Left renal pelvis (tissue), 4 donors: Measurements from ENCODE around the gene ITGA5. TPM values are rescaled to one million over a fixed set of nuclear protein-coding genes. Genes with fewer than 3 reads are reported as not detected.

Experiments
- DNase-seq, 4 donors: peaks; one replicate each; pipeline ENCODE4 v3.0.0-alpha.2; 2013; ENCODE audit warnings: low read depth in 4 of 4, low spot score in 3 of 4
- polyA plus RNA-seq, 4 donors: library from polyadenylated mRNA; unstranded; fragments of 120-200 nt; gene quantifications; one replicate each; pipeline ENCODE4 v1.2.1, GENCODE V29; 2013; ENCODE audit not compliant: insufficient read length in 4 of 4

Gene ITGA5
- polyA plus RNA-seq, 4 donors = 41.6 to 59.2 (median 46.7) TPM

DNA sequence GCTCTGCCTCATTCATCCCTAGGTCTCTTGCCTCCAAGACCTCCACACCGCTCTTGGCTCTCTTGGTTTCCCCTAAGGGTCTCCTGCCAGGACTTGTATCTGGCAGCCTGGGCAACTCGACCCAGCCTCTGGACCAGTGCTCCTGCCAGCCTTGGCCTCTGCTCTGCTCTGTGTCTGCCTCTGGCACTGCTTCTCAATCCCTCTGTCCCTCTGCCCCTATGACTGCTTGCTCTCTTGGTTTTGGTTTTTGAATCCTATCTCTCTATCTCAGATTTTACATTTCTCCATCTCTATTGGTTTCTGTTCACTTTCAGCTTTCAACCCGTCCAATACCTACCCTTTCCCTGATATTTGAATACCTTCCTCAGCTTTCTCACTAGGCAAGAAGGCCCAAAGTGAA is 6.3 kb downstream of the ITGA5 start:
- DNase-seq = no peak

DNA sequence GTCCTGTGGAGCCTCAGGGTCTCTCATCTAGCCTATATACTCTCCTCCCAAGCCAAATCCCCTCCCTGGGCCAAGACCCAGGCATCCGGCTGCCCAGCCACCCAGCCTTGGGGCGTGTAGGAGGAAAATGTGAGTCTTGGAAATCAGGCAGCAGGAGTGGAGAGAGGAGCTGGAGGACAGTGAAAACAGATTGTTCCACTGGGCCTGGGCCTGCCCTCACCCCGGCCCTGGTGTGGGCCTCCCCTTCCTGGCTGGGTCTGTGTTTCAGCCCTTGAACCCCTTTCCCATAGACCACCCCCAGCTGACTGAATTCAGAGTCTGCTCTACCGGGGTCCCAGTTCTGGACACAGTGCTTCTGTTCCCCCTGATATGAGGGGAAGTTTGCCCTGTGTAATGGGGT is 6.7 kb downstream of the ITGA5 start:
- no peak for DNase-seq

DNA sequence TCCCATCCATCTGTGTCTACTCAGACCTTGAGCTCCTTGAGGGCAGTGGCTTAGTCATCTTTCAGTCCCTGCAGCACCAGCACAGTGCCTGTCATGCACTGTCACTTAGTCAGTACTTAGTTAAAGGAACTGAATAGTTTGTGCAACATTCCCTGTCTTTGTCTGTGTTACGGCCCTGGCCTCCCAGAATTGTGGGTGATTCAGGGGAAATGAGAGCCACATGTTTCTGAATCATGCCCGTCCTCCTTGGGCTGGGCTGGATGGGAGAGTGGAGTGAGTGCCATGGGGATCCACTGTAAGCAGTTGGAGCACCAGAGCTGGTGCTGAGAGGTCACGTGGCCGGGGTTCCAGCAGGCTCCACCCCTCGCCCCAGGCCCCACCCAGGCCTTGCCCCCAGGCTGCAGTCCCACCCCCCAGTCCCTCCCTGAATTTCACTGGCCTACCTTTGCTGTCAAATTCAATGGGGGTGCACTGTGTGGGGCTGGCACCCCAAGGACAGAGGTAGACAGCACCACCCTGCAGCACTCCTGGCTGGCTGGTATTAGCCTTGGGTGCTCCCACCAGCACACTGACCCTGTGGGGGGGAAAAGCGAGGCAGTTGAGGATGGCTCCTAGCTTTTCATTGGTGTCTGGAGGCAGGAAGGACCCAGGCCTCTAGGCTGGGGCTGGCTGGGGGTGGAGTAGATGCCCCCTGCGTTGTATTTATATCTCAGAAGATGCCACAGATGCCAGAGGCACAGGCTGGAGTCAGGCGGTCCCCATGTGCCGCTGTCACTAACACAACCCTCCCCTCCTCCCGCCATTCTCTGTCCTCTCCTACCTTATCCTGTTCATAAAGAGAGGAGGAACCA is 7.5 kb downstream of the ITGA5 start:
- no peak for DNase-seq

DNA sequence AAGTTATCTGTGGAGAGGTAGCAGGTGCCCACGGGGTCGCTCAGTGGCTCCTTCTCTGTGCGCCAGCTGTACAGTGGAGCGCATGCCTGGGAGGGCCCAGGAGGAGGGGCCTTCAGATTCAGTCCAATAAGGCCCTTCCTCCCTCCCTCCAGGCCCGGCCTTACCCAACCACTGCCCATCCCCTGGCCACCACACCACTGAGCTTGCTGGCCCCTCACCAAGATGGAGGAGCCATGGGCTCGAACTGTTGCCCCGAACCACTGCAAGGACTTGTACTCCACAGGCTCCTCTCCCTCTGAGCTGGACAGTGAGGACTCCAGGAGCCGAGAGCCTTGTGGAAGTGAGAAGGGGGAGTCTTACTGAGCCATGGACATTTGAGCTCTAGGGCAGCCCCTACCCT is 9.8 kb downstream of the ITGA5 start:
- DNase-seq = no peak

GRCh38 chr12:54407183-54407905 is 11.7 kb downstream of the ITGA5 start:
- no peak for DNase-seq

- no peak for DNase-seq
These were observed 13.5 kb downstream of the ITGA5 start for GRCh38 chr12:54405573-54405972.

DNA sequence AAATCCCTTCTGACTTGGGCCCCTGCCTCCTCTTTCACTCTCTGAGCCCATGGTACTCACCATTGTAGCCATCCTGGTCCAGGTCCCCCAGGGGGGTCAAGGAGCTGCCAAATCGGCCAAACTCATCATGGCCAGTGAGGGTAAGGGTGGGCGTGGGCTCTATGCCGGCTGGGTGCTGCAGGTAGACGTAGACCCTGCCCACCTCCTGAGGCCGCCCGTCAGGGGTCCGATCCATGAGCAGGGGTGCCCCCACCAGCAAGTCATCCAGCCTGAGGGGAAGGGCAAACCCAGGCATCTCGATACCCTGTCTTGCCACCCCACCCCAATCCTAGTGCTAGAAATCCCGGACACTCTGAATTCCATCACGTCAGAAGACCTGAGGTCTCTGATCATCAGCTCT is 14.0 kb downstream of the ITGA5 start:
- no peak for DNase-seq

- DNase-seq = no peak
These were observed 14.7 kb downstream of the ITGA5 start for GRCh38 chr12:54404061-54405004.

- no peak for DNase-seq
These were observed 17.9 kb downstream of the ITGA5 start for GRCh38 chr12:54401119-54401518.

DNA sequence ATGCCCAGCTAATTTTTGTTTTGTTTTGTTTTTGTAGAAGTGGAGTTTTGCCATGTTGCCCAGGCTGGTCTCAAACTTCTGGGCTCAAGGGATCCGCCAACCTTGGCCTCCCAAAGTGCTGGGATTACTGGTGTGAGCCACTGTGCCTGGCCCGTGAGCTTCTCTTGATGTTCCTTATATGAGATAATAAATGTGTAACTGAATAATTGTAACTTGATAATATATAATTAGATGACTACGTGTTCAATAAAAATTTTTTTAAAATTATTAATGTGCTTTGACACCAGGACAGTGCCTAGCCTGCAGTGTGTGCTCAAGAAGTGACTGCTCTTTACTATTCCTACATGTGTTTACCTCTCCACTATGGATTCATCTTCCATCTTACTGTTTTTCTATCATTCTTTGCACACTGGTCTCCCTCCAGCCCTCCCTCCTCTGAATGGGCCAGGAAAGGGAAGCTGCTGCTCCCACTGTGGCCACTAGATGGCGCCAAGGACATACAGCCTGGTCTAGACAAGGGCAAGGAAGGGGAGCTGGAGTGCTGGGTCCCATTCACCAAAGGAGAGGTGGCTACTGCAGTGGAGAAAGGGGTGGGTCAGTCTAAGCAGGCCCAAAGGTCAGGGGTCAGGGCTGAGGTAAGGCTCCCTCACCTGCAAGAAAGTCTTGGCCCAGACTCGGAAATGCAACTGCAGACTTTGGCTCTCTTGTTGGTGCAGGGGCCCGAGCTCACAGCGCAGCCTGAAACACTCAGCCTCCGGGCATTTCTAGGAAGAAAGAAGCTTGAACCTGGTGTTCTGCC is 19.9 kb downstream of the ITGA5 start:
- peak in 2 of 4 donors; percentile 66 to 73 for DNase-seq

DNA sequence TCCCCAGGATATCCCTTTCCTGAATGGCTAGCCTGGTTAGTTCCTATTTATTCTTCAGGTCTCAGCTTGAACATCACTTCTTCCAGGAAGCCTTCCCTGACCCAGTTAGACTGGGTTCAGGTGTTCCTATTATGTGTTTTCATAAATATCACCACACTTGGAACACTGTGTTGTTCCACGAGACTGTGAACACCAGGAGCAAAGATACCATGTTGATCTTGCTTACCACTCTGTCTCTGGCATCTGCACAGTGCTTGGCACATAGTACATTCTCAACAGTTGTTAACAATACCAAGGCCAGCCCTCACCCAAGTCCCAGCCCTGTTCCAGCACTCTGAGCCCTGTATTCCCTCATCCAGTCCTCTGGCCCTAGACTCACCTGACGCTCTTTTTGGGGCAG is 20.8 kb downstream of the ITGA5 start:
- DNase-seq = no peak

GRCh38 chr12:54397157-54397556 is 21.9 kb downstream of the ITGA5 start:
- DNase-seq = no peak

GRCh38 chr12:54395545-54395944 is 23.5 kb downstream of the ITGA5 start:
- DNase-seq = no peak

DNA sequence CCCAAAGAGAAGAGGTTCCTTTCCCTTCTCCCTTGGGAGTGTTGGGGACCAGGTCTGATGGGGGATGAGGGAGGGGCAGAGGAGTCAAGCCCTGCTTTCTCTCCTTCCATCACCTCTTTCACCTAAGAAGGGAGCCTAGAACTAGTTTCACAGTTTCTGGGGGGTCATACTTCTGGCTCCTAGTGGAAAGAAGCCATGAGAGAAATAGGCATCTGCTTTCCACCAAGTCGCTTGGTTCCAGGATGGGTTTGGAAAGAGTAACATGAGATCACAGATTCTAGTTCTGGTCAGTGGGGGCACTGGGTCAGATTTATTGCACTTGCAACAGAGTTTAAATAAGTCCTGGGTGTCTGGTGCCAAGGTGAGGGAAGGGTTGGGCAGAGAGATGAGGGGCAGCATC is 24.1 kb downstream of the ITGA5 start:
- DNase-seq = no peak

DNA sequence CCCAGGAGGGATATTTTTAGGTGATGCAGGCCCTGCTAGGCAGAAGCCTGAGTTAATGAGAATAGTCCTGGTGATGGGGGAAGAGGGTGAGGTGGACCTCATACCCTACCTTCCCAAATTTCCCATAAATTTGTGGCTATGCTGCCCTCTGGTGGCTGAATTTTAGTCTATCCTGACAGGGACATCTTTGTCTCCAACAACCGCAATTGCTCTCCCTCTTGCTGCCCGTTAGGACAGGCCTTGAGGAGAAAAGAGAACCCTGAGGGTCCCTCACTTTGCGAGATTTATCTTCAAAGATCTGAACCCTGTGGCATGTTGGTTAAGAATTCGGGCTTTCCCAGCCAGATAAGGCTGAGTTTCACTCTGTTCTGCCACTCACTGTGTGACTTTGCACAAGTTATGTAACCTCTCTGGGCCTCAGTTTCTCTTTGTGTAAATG is 24.8 kb downstream of the ITGA5 start:
- no peak for DNase-seq

GRCh38 chr12:54393743-54394142 is 25.3 kb downstream of the ITGA5 start:
- DNase-seq = no peak

- DNase-seq = no peak
These were observed 25.9 kb downstream of the ITGA5 start for GRCh38 chr12:54393207-54393609.

DNA sequence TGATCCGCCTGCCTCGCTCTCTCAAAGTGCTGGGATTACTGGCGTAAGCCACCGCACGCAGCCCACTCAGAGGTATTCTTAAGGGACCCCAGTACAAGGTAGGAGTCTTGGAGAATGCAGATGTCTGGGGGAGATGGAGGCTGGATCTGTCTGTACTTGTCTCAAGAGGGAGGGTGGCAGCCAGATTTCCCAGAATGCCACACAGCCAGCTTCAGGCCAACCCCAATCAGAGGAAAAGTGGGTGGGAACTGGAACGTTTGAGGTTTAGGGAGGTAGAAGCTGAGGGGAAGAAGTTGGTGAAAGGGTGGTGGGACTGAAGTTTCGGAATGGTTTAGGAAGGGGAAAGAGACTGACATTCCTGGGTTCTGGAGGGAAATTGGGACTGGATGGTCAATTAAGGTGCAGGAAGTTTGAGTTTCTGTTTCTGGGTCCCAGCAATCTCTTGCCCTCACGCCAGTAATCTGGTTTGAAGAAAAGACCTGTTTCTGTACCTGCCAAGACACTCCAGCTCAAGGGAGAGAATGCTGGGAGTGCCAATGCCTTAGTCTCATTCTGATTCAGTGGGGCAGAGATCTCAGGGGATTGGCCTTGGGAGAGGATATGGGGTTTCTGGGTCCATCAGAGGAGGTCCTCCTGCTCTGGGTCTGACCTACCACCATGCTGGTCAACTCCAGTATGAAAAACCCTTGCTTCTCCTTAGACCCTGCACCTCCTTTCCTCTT is 26.4 kb downstream of the ITGA5 start:
- DNase-seq = no peak
